ENCODE results near the gene TGIF2LX.
"Not testable (repeated sequence)": the region's sequence is repeated elsewhere in the genome, so short reads cannot be mapped to it uniquely, and the experiment has no call there.

The TGIF2LX gene

GRCh38 chrX:89921665-89922064, at the start of gene TGIF2LX:
Gene TGIF2LX (plus strand): TSS chrX:89921908. CDS start chrX:89922086, 178 bp downstream.
- not testable (repeated sequence) for DNase-seq

GRCh38 chrX:89922338-89922934, 728 bp downstream of the TGIF2LX start:
- not testable (repeated sequence) for DNase-seq

GRCh38 chrX:89943077-89943476, 21.4 kb downstream of the TGIF2LX start:
- not testable (repeated sequence) for DNase-seq

- not testable (repeated sequence) for DNase-seq
These were observed 43.9 kb downstream of the TGIF2LX start for GRCh38 chrX:89965588-89965987.
